Caco-2 (cell line): ENCODE data around the gene KCTD21. TPM values are rescaled to one million over a fixed set of nuclear protein-coding genes. Genes with fewer than 3 reads are reported as not detected.

Experiments used
- BruUV-seq: library from RNA; stranded (reverse); fragments of 400-500 nt; replicated peaks from 2 replicates; lab custom pipeline; 2021; lab: Mats Ljungman, UMichigan
- CTCF ChIA-PET: fragments of 300-600 bp; sonication (Branson Sonifier 250); formaldehyde crosslinking; loops from one replicate; lab custom pipeline; 2022; ENCODE audit warnings: antibody characterized with exemption; lab: Charles Lee
- POLR2A ChIA-PET: fragments of 300-600 bp; sonication (Branson Sonifier 250); formaldehyde crosslinking; loops from one replicate; lab custom pipeline; 2022; ENCODE audit warnings: antibody characterized with exemption; lab: Charles Lee
- DNase-seq, 2 experiments: peaks; one replicate each; pipeline versions ENCODE4 v3.0.0 to v3.0.0-alpha.2; 2020 to 2022
- H3K27me3 ChIP-seq: replicated peaks from 2 replicates; pipeline ENCODE4 v1.6.0; 2011; ENCODE audit warnings: low read length; ENCODE audit not compliant: control insufficient read depth, insufficient read depth
- H3K36me3 ChIP-seq: 2 replicates; pipeline ENCODE4 v1.5.1; 2011; ENCODE audit warnings: low read length; ENCODE audit not compliant: control insufficient read depth, insufficient read depth
- H3K4me1 ChIP-seq: fragments of 250-450 bp; sonication (Bioruptor Pico); 2 replicates; pipeline ENCODE4 v1.5.1; 2020; ENCODE audit warnings: mild to moderate bottlenecking
- H3K4me3 ChIP-seq: 2 replicates; pipeline ENCODE4 v1.5.1; 2011; ENCODE audit warnings: low read depth, mild to moderate bottlenecking, control low read depth, low read length
- H3K9me3 ChIP-seq: fragments of 250-450 bp; sonication (Bioruptor Pico); 2 replicates; pipeline ENCODE4 v1.5.1; 2020; ENCODE audit warnings: mild to moderate bottlenecking, moderate library complexity
- H3K27ac Mint-ChIP-seq: one replicate; pipeline ENCODE4 v1.8.0; 2022; ENCODE audit warnings: mixed read lengths; ENCODE audit not compliant: unreplicated experiment
- H3K27me3 Mint-ChIP-seq: one replicate; pipeline ENCODE4 v1.8.0; 2022; ENCODE audit warnings: mixed read lengths; ENCODE audit not compliant: insufficient read depth, unreplicated experiment
- H3K36me3 Mint-ChIP-seq: one replicate; pipeline ENCODE4 v1.8.0; 2022; ENCODE audit warnings: mild to moderate bottlenecking, mixed read lengths; ENCODE audit not compliant: insufficient read depth, unreplicated experiment
- H3K4me1 Mint-ChIP-seq: one replicate; pipeline ENCODE4 v1.8.0; 2022; ENCODE audit warnings: low read depth, mixed read lengths; ENCODE audit not compliant: unreplicated experiment
- H3K4me3 Mint-ChIP-seq: one replicate; pipeline ENCODE4 v1.8.0; 2022; ENCODE audit warnings: mild to moderate bottlenecking, moderate library complexity, mixed read lengths; ENCODE audit not compliant: unreplicated experiment
- H3K9me3 Mint-ChIP-seq: one replicate; pipeline ENCODE4 v1.8.0; 2022; ENCODE audit warnings: mixed read lengths; ENCODE audit not compliant: unreplicated experiment
- intact Hi-C: fragments of 100-400 bp; cut with micrococcal nuclease; formaldehyde crosslinking; loops from one replicate; pipeline ENCODE4 v1.10.0; 2022; ENCODE audit not compliant: unreplicated experiment
- total RNA-seq: library from RNA; stranded (reverse); gene quantifications from 2 replicates; pipeline ENCODE4 v1.2.3, GENCODE V29; 2022
- TF ChIP-seq, protein P1 (sequence below), 2 experiments: fragments of 200-600 bp in 1 of 2; IDR thresholded peaks; 1 replicate in 1 of 2; 2 replicates in 1 of 2; pipeline versions ENCODE4 v1.5.1 to v1.8.0; 2011 to 2022; ENCODE audit warnings: antibody characterized with exemption in 1 of 2, control low read depth in 1 of 2, inconsistent platforms in 1 of 2, low read depth in 1 of 2, low read length in 1 of 2, mild to moderate bottlenecking in 1 of 2, moderate library complexity in 1 of 2; ENCODE audit not compliant: insufficient read depth in 1 of 2, severe bottlenecking in 1 of 2, unreplicated experiment in 1 of 2

Gene KCTD21
- total RNA-seq, 1 experiment from 2014 or later = 6.4 TPM

DNA sequence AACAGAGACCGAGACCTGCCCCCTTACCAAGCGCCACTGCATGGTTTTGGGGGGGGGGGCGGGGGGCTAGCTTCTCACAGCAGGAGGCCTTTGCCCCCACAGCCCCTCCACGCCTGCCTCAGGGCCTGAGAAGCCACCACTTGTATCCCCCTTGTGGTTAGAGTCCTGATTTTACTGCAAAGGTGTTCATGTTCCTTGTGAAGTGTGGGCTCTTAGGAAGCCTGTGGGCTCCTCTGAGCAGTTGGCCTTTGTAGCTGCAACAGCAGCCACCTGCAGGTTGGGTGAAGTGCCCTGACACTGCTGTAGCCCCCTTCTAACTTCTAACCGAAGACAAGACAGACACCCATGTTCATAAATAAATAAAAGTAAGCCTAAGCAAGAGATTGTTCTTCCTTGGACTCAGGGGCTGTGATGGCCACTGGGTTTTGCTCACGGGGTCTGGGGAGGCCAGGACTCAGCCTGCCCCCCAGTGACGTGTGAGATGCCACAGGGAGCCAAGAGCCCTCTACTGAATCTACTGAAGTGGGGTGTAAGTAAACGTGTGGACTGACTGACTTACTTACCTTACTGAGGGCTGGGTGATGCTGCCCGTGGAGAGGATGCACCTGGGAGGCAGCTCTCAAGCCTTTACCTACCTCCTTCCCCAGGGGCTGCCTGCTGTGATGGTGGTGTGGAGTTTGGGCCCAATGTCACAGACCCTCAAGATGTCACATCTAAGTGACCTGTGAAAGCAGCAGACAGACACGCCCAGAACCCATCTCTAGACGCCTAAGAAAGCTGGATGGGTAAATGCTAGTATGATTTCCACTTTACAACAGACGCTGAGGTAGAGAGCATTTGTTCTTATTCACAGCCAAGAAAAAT is 26.1 kb upstream of the KCTD21 start:
- no peaks in the 10 kb centered on the region for H3K27me3 Mint-ChIP-seq
- ChIA-PET CTCF (no interaction called here), POLR2A (no interaction called here)
- Histone ChIP-seq H3K4me1 (no peaks in the 10 kb centered on the region), H3K27me3 (no peaks in the 10 kb centered on the region), H3K36me3 (peaks cover 1% of the 10 kb centered on the region; the same call in 1 of the 2 replicates), H3K9me3 (no peaks in the 10 kb centered on the region), H3K4me3 (no peak overlapping the region)
- BruUV-seq = no TSS peak
- no peak for DNase-seq
- TF ChIP-seq, protein P1, sequence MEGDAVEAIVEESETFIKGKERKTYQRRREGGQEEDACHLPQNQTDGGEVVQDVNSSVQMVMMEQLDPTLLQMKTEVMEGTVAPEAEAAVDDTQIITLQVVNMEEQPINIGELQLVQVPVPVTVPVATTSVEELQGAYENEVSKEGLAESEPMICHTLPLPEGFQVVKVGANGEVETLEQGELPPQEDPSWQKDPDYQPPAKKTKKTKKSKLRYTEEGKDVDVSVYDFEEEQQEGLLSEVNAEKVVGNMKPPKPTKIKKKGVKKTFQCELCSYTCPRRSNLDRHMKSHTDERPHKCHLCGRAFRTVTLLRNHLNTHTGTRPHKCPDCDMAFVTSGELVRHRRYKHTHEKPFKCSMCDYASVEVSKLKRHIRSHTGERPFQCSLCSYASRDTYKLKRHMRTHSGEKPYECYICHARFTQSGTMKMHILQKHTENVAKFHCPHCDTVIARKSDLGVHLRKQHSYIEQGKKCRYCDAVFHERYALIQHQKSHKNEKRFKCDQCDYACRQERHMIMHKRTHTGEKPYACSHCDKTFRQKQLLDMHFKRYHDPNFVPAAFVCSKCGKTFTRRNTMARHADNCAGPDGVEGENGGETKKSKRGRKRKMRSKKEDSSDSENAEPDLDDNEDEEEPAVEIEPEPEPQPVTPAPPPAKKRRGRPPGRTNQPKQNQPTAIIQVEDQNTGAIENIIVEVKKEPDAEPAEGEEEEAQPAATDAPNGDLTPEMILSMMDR (IDR thresholded peaks at IDR 0.05; ENCODE audit: insufficient read depth in 1 of 2, low read depth in 1 of 2, low read length in 1 of 2, severe bottlenecking in 1 of 2, unreplicated experiment in 1 of 2) = no peak
- peaks cover 81% of the 10 kb centered on the region for H3K36me3 Mint-ChIP-seq
- no peak overlapping the region for H3K4me3 Mint-ChIP-seq
- intact Hi-C loops = no loop called here
- no peaks in the 10 kb centered on the region for H3K9me3 Mint-ChIP-seq
- peaks cover 7% of the 10 kb centered on the region for H3K4me1 Mint-ChIP-seq
- no peak overlapping the region for H3K27ac Mint-ChIP-seq

DNA sequence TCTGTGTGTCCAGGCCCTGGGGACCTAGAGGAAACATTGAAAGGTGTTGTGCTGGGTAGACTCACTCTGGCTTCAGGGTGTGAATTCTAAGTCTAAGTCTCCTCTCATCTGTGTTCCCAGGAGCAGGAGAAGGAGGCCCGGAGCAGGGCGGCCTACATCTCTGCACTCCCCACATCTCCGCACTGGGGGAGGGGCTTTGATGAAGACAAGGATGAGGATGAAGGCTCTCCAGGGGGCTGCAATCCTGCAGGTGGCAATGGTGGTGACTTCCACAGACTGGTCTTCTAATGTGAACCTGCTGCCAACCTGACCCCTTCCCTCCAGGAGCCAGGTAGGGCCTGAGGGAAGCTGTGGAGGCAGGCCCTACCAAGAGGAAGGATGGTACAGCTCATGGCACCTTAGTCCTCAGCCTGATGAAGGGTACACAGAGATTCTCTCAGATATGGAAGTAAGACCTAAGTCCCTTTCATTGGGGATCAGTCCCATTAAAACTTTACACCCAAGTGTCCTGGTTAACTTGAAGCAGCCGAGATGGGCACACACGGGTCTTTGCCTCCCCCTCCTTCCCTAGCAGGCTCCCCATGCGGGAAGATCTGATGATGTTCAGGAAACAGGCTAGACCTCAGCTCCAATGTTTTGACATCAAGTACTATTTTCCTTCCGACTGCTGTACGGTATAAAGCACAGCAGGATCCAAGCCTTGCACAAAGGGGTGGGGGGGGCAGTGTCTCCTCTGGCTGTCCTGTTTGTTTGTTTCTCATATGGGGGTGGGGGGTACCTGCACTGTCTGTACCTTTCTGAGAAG is 25.3 kb upstream of the KCTD21 start:
- POLR2A ChIA-PET = no interaction called here
- Histone ChIP-seq H3K27me3 (no peaks in the 10 kb centered on the region), H3K4me1 (no peaks in the 10 kb centered on the region), H3K9me3 (no peaks in the 10 kb centered on the region), H3K4me3 (no peak overlapping the region), H3K36me3 (peaks cover 1% of the 10 kb centered on the region; the same call in 1 of the 2 replicates)
- no TSS peak for BruUV-seq
- TF ChIP-seq, protein P1 (IDR thresholded peaks at IDR 0.05; ENCODE audit: insufficient read depth in 1 of 2, low read depth in 1 of 2, low read length in 1 of 2, severe bottlenecking in 1 of 2, unreplicated experiment in 1 of 2) = no peak
- H3K27me3 Mint-ChIP-seq = no peaks in the 10 kb centered on the region
- CTCF ChIA-PET = no interaction called here
- H3K4me3 Mint-ChIP-seq = no peak overlapping the region
- peaks cover 82% of the 10 kb centered on the region for H3K36me3 Mint-ChIP-seq
- no peak for DNase-seq
- no peak overlapping the region for H3K27ac Mint-ChIP-seq
- intact Hi-C loops = no loop called here
- H3K4me1 Mint-ChIP-seq = peaks cover 7% of the 10 kb centered on the region
- H3K9me3 Mint-ChIP-seq = no peaks in the 10 kb centered on the region

DNA sequence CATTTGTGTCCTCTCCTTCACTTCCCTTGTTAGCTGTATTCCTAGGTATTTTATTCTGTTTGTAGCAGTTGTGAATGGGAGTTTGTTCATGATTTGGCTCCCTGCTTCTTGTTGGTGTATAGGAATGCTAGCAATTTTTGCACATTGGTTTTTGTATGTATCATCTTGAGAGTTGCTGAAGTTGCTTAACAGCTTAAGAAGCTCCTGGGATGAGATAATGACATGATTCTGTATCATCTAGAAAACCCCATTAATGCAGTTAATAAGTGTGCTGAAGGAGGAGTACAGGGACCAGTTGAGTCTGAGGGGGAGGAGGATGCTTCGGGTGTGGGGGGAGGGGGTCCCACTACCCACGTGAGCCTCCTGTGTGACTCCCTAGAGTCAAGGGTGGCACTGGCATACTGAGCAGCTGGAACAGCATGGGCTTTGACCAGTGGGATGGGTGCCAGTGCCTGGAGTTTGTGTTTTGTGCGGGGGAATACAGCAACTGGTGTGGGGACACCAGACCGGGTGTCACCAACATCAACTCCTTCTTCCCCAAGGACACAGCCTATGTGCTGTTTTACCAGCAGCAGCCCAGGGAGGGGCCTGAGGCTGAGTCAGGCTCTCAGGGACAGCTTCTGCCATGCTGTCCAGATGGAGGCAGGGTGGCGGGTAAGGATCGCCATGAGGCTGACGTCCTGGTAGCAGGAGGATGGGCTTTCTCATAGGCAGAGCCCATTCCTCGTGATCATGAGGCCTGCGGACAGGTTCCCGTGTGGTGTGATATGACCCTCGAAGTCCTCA is 24.4 kb upstream of the KCTD21 start:
- Histone ChIP-seq H3K9me3 (no peaks in the 10 kb centered on the region), H3K4me3 (no peak overlapping the region), H3K27me3 (no peaks in the 10 kb centered on the region), H3K4me1 (no peaks in the 10 kb centered on the region), H3K36me3 (peaks cover 1% of the 10 kb centered on the region; the same call in 1 of the 2 replicates)
- peak in 1 of 2 experiments; percentile 27 for DNase-seq
- TF ChIP-seq, protein P1 (IDR thresholded peaks at IDR 0.05; ENCODE audit: insufficient read depth in 1 of 2, low read depth in 1 of 2, low read length in 1 of 2, severe bottlenecking in 1 of 2, unreplicated experiment in 1 of 2) = no peak
- Mint-ChIP-seq H3K4me3 (no peak overlapping the region), H3K36me3 (peaks cover 84% of the 10 kb centered on the region), H3K4me1 (peaks cover 7% of the 10 kb centered on the region), H3K9me3 (no peaks in the 10 kb centered on the region), H3K27ac (no peak overlapping the region), H3K27me3 (no peaks in the 10 kb centered on the region)
- CTCF ChIA-PET = no interaction called here
- intact Hi-C loops = no loop called here
- POLR2A ChIA-PET = no interaction called here
- no TSS peak for BruUV-seq
